ENCODE results near the gene IFIT5. TPM values are rescaled to one million over a fixed set of nuclear protein-coding genes. Genes with fewer than 3 reads are reported as not detected.

The IFIT5 gene
- polyA plus RNA-seq, 12 donors = 8.5 to 16.4 (median 13.0) TPM; not detected in 1

Other genes with a start within 250 kb of the IFIT5 start
- 1 to 10 TPM in 2 of 12 donors, under 1 TPM in 8, not detected in 2; 0.25 to 5.6 (median 0.76) TPM for gene CH25H, start 207.3 kb upstream of the IFIT5 start, polyA plus RNA-seq (ENCODE audit: insufficient read length in 12 of 12)
- gene LIPA, start 162.8 kb upstream of the IFIT5 start, polyA plus RNA-seq (ENCODE audit: insufficient read length in 12 of 12) = 10 to 100 TPM in 11 of 12 donors, not detected in 1; 26.3 to 55.7 (median 38.9) TPM
- 1 to 10 TPM in 10 of 12 donors, not detected in 2; 6.5 to 9.6 (median 7.9) TPM for gene IFIT2, start 112.5 kb upstream of the IFIT5 start, polyA plus RNA-seq (ENCODE audit: insufficient read length in 12 of 12)
- 10 to 100 TPM in 3 of 12 donors, 1 to 10 TPM in 8, not detected in 1; 6.8 to 12.8 (median 9.3) TPM for gene IFIT3, start 86.6 kb upstream of the IFIT5 start, polyA plus RNA-seq (ENCODE audit: insufficient read length in 12 of 12)
- 1 to 10 TPM in 1 of 12 donors, under 1 TPM in 8, not detected in 3; 0.13 to 1.0 (median 0.23) TPM for gene IFIT1B, start 36.5 kb upstream of the IFIT5 start, polyA plus RNA-seq (ENCODE audit: insufficient read length in 12 of 12)
- gene IFIT1, start 21.9 kb upstream of the IFIT5 start, polyA plus RNA-seq (ENCODE audit: insufficient read length in 12 of 12) = 10 to 100 TPM in 11 of 12 donors, not detected in 1; 21.1 to 88.2 (median 47.8) TPM
- gene SLC16A12, start 121.0 kb downstream of the IFIT5 start, polyA plus RNA-seq (ENCODE audit: insufficient read length in 12 of 12) = 1 to 10 TPM in 11 of 12 donors, not detected in 1; 1.3 to 2.9 (median 1.6) TPM
- 10 to 100 TPM in 11 of 12 donors, not detected in 1; 11.7 to 18.6 (median 16.2) TPM for gene PANK1, start 230.7 kb downstream of the IFIT5 start, polyA plus RNA-seq (ENCODE audit: insufficient read length in 12 of 12)